IMR-90 (cell line): ENCODE data around the gene MINAR1. TPM values are rescaled to one million over a fixed set of nuclear protein-coding genes. Genes with fewer than 3 reads are reported as not detected.

Experiments
- ATAC-seq: fragments of 200-7000 bp; cut with Tn5 transposase; 2 replicates; pipeline ENCODE4 v1.9.1; 2020; ENCODE audit warnings: low read depth, mild to moderate bottlenecking, moderate library complexity
- BruUV-seq: library from RNA; stranded (reverse); fragments of 400-500 nt; replicated peaks from 2 replicates; lab custom pipeline; 2021; lab: Mats Ljungman, UMichigan
- CTCF ChIA-PET: fragments of 300-600 bp; formaldehyde crosslinking; extraction: SDS; loops from one replicate; lab custom pipeline; 2021; ENCODE audit warnings: antibody characterized with exemption; lab: Yijun Ruan, JAX
- POLR2A ChIA-PET: fragments of 300-600 bp; sonication (Branson Sonifier 250); formaldehyde crosslinking; loops from one replicate; lab custom pipeline; 2022; ENCODE audit warnings: antibody characterized with exemption; ENCODE audit not compliant: unreplicated experiment; lab: Charles Lee
- DNase-seq: peaks from one replicate; pipeline ENCODE4 v3.0.0; 2013
- H2AFZ ChIP-seq: replicated peaks from 2 replicates; pipeline ENCODE3; 2013; ENCODE audit warnings: low read length, mild to moderate bottlenecking; ENCODE audit not compliant: poor library complexity
- H2AK5ac ChIP-seq: 2 replicates; pipeline ENCODE4 v1.6.1; 2013; ENCODE audit warnings: low read depth, low read length, inconsistent platforms
- H2AK9ac ChIP-seq: replicated peaks from 2 replicates; pipeline ENCODE3; 2013; ENCODE audit warnings: mild to moderate bottlenecking, low read depth, low read length, moderate library complexity; ENCODE audit not compliant: poor library complexity
- H2BK120ac ChIP-seq: 2 replicates; pipeline ENCODE4 v1.6.1; 2013; ENCODE audit warnings: low read depth, low read length, inconsistent platforms
- H2BK15ac ChIP-seq: 3 replicates; pipeline ENCODE4 v1.6.1; 2013; ENCODE audit warnings: low read depth, low read length, inconsistent platforms
- H2BK20ac ChIP-seq: 2 replicates; pipeline ENCODE4 v1.6.1; 2013; ENCODE audit warnings: low read depth, mild to moderate bottlenecking, inconsistent platforms, low read length, moderate library complexity
- H2BK5ac ChIP-seq: 2 replicates; pipeline ENCODE4 v1.6.1; 2013; ENCODE audit warnings: mild to moderate bottlenecking, low read depth, low read length, inconsistent platforms; ENCODE audit not compliant: poor library complexity, severe bottlenecking
- H3K14ac ChIP-seq: replicated peaks from 2 replicates; pipeline ENCODE4 v1.6.1; 2013; ENCODE audit warnings: low read depth, low read length, inconsistent platforms
- H3K18ac ChIP-seq: 2 replicates; pipeline ENCODE4 v1.6.1; 2013; ENCODE audit warnings: low read depth, low read length, control low read depth
- H3K23ac ChIP-seq: 2 replicates; pipeline ENCODE4 v1.6.1; 2013; ENCODE audit warnings: low read depth, low read length, inconsistent platforms
- H3K27ac ChIP-seq: 2 replicates; pipeline ENCODE4 v1.5.1; 2013; ENCODE audit warnings: mild to moderate bottlenecking, control low read depth, low read length; ENCODE audit not compliant: insufficient read depth
- H3K27me3 ChIP-seq: 2 replicates; pipeline ENCODE4 v1.6.1; 2013; ENCODE audit warnings: low read length; ENCODE audit not compliant: control insufficient read depth, insufficient read depth
- H3K36me3 ChIP-seq: 2 replicates; pipeline ENCODE4 v1.6.1; 2013; ENCODE audit warnings: low read length, mixed read lengths; ENCODE audit not compliant: control insufficient read depth, insufficient read depth
- H3K4ac ChIP-seq: 2 replicates; pipeline ENCODE4 v1.6.1; 2013; ENCODE audit warnings: low read depth, low read length, inconsistent platforms
- H3K4me1 ChIP-seq: 2 replicates; pipeline ENCODE4 v1.6.1; 2013; ENCODE audit warnings: low read length, mixed read lengths; ENCODE audit not compliant: control insufficient read depth, insufficient read depth
- H3K4me2 ChIP-seq: 2 replicates; pipeline ENCODE4 v1.6.1; 2013; ENCODE audit warnings: low read depth, mild to moderate bottlenecking, control low read depth, low read length, moderate library complexity
- H3K4me3 ChIP-seq: 2 replicates; pipeline ENCODE4 v1.5.1; 2013; ENCODE audit warnings: low read depth, mild to moderate bottlenecking, control low read depth, low read length, moderate library complexity; ENCODE audit not compliant: insufficient read depth
- H3K56ac ChIP-seq: 2 replicates; pipeline ENCODE4 v1.6.1; 2013; ENCODE audit warnings: low read length, inconsistent platforms; ENCODE audit not compliant: insufficient read depth; ENCODE audit errors: extremely low read depth
- H3K79me1 ChIP-seq, 2 experiments: 2 replicates each; pipeline ENCODE4 v1.6.1; 2013; ENCODE audit warnings: low read length in 2 of 2, inconsistent platforms in 1 of 2, low read depth in 1 of 2
- H3K9ac ChIP-seq: 2 replicates; pipeline ENCODE4 v1.6.1; 2013; ENCODE audit warnings: low read depth, low read length, control low read depth
- H3K9me1 ChIP-seq: 2 replicates; pipeline ENCODE4 v1.6.1; 2013; ENCODE audit warnings: low read length, inconsistent platforms; ENCODE audit not compliant: insufficient read depth
- H3K9me3 ChIP-seq: 2 replicates; pipeline ENCODE4 v1.6.1; 2013; ENCODE audit warnings: low read length; ENCODE audit not compliant: control insufficient read depth, insufficient read depth
- H4K20me1 ChIP-seq: 2 replicates; pipeline ENCODE4 v1.6.1; 2013; ENCODE audit warnings: low read length, inconsistent platforms; ENCODE audit not compliant: insufficient read depth
- H4K5ac ChIP-seq: 2 replicates; pipeline ENCODE4 v1.6.1; 2013; ENCODE audit warnings: mild to moderate bottlenecking, low read depth, low read length, control low read depth
- H4K8ac ChIP-seq, 2 experiments: 2 replicates each; pipeline ENCODE4 v1.6.1; 2013; ENCODE audit warnings: low read depth in 2 of 2, low read length in 2 of 2, control low read depth in 1 of 2, inconsistent platforms in 1 of 2
- H4K91ac ChIP-seq: 2 replicates; pipeline ENCODE4 v1.6.1; 2013; ENCODE audit warnings: low read depth, low read length, inconsistent platforms; ENCODE audit not compliant: insufficient read depth
- CEBPB ChIP-seq: IDR thresholded peaks from 2 replicates; pipeline ENCODE4 v1.6.1; 2012; ENCODE audit warnings: low read depth, low read length, improper control_type of control experiment
- MAFK ChIP-seq: IDR thresholded peaks from 2 replicates; pipeline ENCODE4 v1.6.1; 2012; ENCODE audit warnings: low read depth, low read length, improper control_type of control experiment
- MXI1 ChIP-seq: IDR thresholded peaks from 2 replicates; pipeline ENCODE4 v1.6.1; 2012; ENCODE audit warnings: low read depth, mild to moderate bottlenecking, low read length, moderate library complexity, borderline replicate concordance
- POLR2A ChIP-seq: IDR thresholded peaks from 2 replicates; pipeline ENCODE4 v1.6.1; 2012; ENCODE audit warnings: mild to moderate bottlenecking, low read depth, low read length
- RAD21 ChIP-seq: IDR thresholded peaks from 2 replicates; pipeline ENCODE4 v1.6.1; 2012; ENCODE audit warnings: low read length, improper control_type of control experiment
- RCOR1 ChIP-seq: IDR thresholded peaks from 2 replicates; pipeline ENCODE4 v1.6.1; 2012; ENCODE audit warnings: mild to moderate bottlenecking, low read length, improper control_type of control experiment; ENCODE audit not compliant: insufficient replicate concordance
- RFX5 ChIP-seq: IDR thresholded peaks from 2 replicates; pipeline ENCODE4 v1.8.0; 2012; ENCODE audit warnings: low read depth, mild to moderate bottlenecking, low read length, moderate library complexity
- SMC3 ChIP-seq: fragments of 150-350 bp; IDR thresholded peaks from 2 replicates; pipeline ENCODE4 v1.6.1; 2016; ENCODE audit warnings: low read depth, mild to moderate bottlenecking, antibody characterized with exemption, low read length, moderate library complexity
- WGBS, 2 experiments: methylation state at CpG; one replicate each; pipeline versions ENCODE4 v1.1.5 to v1.1.7; 2013; ENCODE audit warnings: missing lambda C conversion rate in 2 of 2; ENCODE audit not compliant: insufficient read length in 1 of 2; ENCODE audit errors: extremely low coverage in 2 of 2; 5-methylcytosine and 5-hydroxymethylcytosine counted together
- dilution Hi-C: fragments of 300-500 bp; cut with HindIII; formaldehyde crosslinking; loops from one replicate; pipeline ENCODE4 v1.14.3; 2018; ENCODE audit warnings: low sequenced_read_pairs; ENCODE audit not compliant: unreplicated experiment
- in situ Hi-C: fragments of 300-500 bp; cut with MboI; formaldehyde crosslinking; loops from 3 replicates; pipeline ENCODE4 v1.14.3; 2019; ENCODE audit warnings: low sequenced_read_pairs, inconsistent platforms, mixed read lengths
- intact Hi-C: fragments of 100-400 bp; cut with micrococcal nuclease; formaldehyde crosslinking; loops from 2 replicates; pipeline ENCODE4 v1.10.0; 2022
- polyA plus RNA-seq, 3 experiments: library from polyadenylated mRNA; depleted of rRNA; stranded (reverse); fragments of >200 nt; gene quantifications; 2 replicates each; pipeline ENCODE4 v1.2.3, GENCODE V29; 2012; ENCODE audit warnings: low replicate concordance in 1 of 3
- total RNA-seq: library from RNA; depleted of rRNA; stranded (reverse); fragments of >200 nt; gene quantifications from 2 replicates; pipeline ENCODE4 v1.2.3, GENCODE V29; 2012
- TF ChIP-seq, protein P1 (sequence below): fragments of 150-350 bp; IDR thresholded peaks from 2 replicates; pipeline ENCODE4 v1.6.1; 2016; ENCODE audit warnings: low read depth, mild to moderate bottlenecking, low read length, moderate library complexity, borderline replicate concordance
- TF ChIP-seq, protein P2 (sequence below): conservative IDR thresholded peaks from 2 replicates; pipeline ENCODE4 v1.5.1; 2012; ENCODE audit warnings: mild to moderate bottlenecking, low read depth, low read length, improper control_type of control experiment
- TF ChIP-seq, protein P3 (sequence below): fragments of 150-350 bp; IDR thresholded peaks from 2 replicates; pipeline ENCODE4 v1.6.1; 2017; ENCODE audit warnings: mild to moderate bottlenecking, antibody characterized with exemption, low read length, low read depth

MINAR1 gene
- total and polyA plus RNA-seq, 2 of the 4 experiments (the other 2 are of a cell fraction), result 0.65 to 1.6 TPM

DNA sequence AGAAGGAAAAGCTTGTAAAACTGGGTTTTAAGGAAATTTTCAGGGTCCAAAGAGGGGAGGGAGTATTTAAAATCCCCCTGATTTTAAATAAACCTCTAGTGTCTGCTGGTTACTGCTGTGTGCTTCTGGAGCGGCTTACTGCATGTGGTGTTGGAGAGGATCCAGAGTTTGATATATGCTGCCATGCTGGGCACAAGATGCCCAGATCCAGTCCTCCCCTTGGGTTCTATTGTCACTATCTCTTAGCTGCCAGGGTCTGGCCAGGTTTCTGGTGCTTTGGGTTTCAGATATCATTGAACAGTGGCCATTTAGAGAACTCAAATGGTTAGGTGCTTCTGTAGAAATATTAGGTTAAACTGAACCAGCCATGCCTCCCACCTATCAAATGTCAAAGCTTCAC lies 27.5 kb downstream of the MINAR1 start:
- no TSS peak for BruUV-seq
- in situ Hi-C loops, result no loop called here
- H3K14ac ChIP-seq, result no peak overlapping the region

More for the DNA sequence above, 27.5 kb downstream of the MINAR1 start:
- WGBS, 2 experiments, result 83% methylated on average over 1 of the region's 1 CpG; no CpG with 5 or more reads in 1 of the 2 experiments
- Histone ChIP-seq H3K4me2 (no peak overlapping the region), H3K36me3 (no peaks in the 10 kb centered on the region), H3K4me3 (no peak overlapping the region), H4K91ac (no peak overlapping the region), H2AFZ (no peak overlapping the region), H2BK120ac (no peak overlapping the region), H2BK15ac (no peak overlapping the region), H3K4ac (no peak overlapping the region), H3K79me1 (no peaks in the 10 kb centered on the region), H2BK5ac (no peak overlapping the region), H3K9me1 (no peaks in the 10 kb centered on the region; the same call in 1 of the 2 replicates), H2AK9ac (no peak overlapping the region), H3K56ac (no peak overlapping the region), H3K4me1 (no peaks in the 10 kb centered on the region), H2AK5ac (no peak overlapping the region), H4K8ac (no peak overlapping the region), H3K18ac (no peak overlapping the region), H4K5ac (no peak overlapping the region), H4K20me1 (no peaks in the 10 kb centered on the region), H3K27me3 (no peaks in the 10 kb centered on the region), H3K27ac (no peak overlapping the region), H3K23ac (no peak overlapping the region), H3K9me3 (no peaks in the 10 kb centered on the region), H2BK20ac (no peak overlapping the region), H3K9ac (no peak overlapping the region)
- intact Hi-C loops (no loop called here), dilution Hi-C loops (no loop called here)
- ATAC-seq, result no peak
- CTCF ChIA-PET, result no interaction called here
- TF ChIP-seq, protein P1, sequence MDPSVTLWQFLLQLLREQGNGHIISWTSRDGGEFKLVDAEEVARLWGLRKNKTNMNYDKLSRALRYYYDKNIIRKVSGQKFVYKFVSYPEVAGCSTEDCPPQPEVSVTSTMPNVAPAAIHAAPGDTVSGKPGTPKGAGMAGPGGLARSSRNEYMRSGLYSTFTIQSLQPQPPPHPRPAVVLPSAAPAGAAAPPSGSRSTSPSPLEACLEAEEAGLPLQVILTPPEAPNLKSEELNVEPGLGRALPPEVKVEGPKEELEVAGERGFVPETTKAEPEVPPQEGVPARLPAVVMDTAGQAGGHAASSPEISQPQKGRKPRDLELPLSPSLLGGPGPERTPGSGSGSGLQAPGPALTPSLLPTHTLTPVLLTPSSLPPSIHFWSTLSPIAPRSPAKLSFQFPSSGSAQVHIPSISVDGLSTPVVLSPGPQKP, result no peak
- TF ChIP-seq, protein P2, sequence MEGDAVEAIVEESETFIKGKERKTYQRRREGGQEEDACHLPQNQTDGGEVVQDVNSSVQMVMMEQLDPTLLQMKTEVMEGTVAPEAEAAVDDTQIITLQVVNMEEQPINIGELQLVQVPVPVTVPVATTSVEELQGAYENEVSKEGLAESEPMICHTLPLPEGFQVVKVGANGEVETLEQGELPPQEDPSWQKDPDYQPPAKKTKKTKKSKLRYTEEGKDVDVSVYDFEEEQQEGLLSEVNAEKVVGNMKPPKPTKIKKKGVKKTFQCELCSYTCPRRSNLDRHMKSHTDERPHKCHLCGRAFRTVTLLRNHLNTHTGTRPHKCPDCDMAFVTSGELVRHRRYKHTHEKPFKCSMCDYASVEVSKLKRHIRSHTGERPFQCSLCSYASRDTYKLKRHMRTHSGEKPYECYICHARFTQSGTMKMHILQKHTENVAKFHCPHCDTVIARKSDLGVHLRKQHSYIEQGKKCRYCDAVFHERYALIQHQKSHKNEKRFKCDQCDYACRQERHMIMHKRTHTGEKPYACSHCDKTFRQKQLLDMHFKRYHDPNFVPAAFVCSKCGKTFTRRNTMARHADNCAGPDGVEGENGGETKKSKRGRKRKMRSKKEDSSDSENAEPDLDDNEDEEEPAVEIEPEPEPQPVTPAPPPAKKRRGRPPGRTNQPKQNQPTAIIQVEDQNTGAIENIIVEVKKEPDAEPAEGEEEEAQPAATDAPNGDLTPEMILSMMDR, result no peak
- TF ChIP-seq SMC3 (no peak), POLR2A (no peak), RFX5 (no peak), RAD21 (no peak), MAFK (no peak), RCOR1 (no peak), CEBPB (no peak), MXI1 (no peak)
- TF ChIP-seq, protein P3, sequence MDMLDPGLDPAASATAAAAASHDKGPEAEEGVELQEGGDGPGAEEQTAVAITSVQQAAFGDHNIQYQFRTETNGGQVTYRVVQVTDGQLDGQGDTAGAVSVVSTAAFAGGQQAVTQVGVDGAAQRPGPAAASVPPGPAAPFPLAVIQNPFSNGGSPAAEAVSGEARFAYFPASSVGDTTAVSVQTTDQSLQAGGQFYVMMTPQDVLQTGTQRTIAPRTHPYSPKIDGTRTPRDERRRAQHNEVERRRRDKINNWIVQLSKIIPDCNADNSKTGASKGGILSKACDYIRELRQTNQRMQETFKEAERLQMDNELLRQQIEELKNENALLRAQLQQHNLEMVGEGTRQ, result no peak
- POLR2A ChIA-PET, result no interaction called here
- DNase-seq, result no peak
